SU-DHL-6 (cell line): ENCODE results near the gene ZMAT2.
"Not testable (repeated sequence)": the region's sequence is repeated elsewhere in the genome, so short reads cannot be mapped to it uniquely, and the experiment has no call there.

Source experiments
- H2AFZ ChIP-seq: fragments of 200-600 bp; sonication (generic); 2 replicates; pipeline ENCODE4 v1.6.1; 2014; ENCODE audit warnings: low read depth, mild to moderate bottlenecking, moderate library complexity, mixed read lengths, antibody characterized with exemption, low read length; ENCODE audit not compliant: severe bottlenecking
- H3F3A ChIP-seq: fragments of 200-600 bp; shearing (Covaris generic); 2 replicates; pipeline ENCODE4 v1.6.0; 2016; ENCODE audit warnings: antibody characterized with exemption, mild to moderate bottlenecking; ENCODE audit not compliant: insufficient read depth
- H3K27ac ChIP-seq: fragments of 200-600 bp; sonication (generic); 2 replicates; pipeline ENCODE4 v1.5.1; 2016; ENCODE audit warnings: low read depth, mild to moderate bottlenecking, low read length, moderate library complexity, mixed read lengths
- H3K27me3 ChIP-seq: fragments of 200-600 bp; sonication (generic), shearing (Covaris generic); 2 replicates; pipeline ENCODE4 v1.6.0; 2014; ENCODE audit warnings: mild to moderate bottlenecking, low read length
- H3K36me3 ChIP-seq: fragments of 200-600 bp; sonication (generic); 2 replicates; pipeline ENCODE4 v1.6.1; 2014; ENCODE audit warnings: mild to moderate bottlenecking, low read length, mixed read lengths
- H3K4me2 ChIP-seq: fragments of 300-600, 200-600 bp; shearing (Covaris generic), sonication (generic); 2 replicates; pipeline ENCODE4 v1.6.0; 2014; ENCODE audit warnings: low read length, low read depth, mild to moderate bottlenecking; ENCODE audit not compliant: poor library complexity, severe bottlenecking
- H3K4me3 ChIP-seq: fragments of 200-600 bp; sonication (generic); 2 replicates; pipeline ENCODE4 v1.5.1; 2014; ENCODE audit warnings: antibody characterized with exemption, low read length, mild to moderate bottlenecking, mixed read lengths; ENCODE audit not compliant: insufficient read depth, poor library complexity, severe bottlenecking
- H3K79me2 ChIP-seq: fragments of 200-600 bp; sonication (generic); 2 replicates; pipeline ENCODE4 v1.6.1; 2014; ENCODE audit warnings: mild to moderate bottlenecking, low read length, moderate library complexity; ENCODE audit not compliant: insufficient read depth
- H3K9ac ChIP-seq: fragments of 200-600 bp; sonication (generic); 2 replicates; pipeline ENCODE4 v1.7.0; 2014; ENCODE audit warnings: mild to moderate bottlenecking, low read length
- H3K9me2 ChIP-seq: fragments of 200-600 bp; sonication (generic); replicated peaks from 2 replicates; pipeline ENCODE4 v1.6.1; 2014; ENCODE audit warnings: low read length; ENCODE audit not compliant: insufficient read depth
- H3K9me3 ChIP-seq: fragments of 200-600 bp; sonication (generic); 2 replicates; pipeline ENCODE4 v1.6.1; 2014; ENCODE audit warnings: low read length, mixed read lengths; ENCODE audit not compliant: insufficient read depth
- H4K20me1 ChIP-seq: fragments of 200-600 bp; sonication (generic); 2 replicates; pipeline ENCODE4 v1.6.1; 2014; ENCODE audit warnings: low read depth, mild to moderate bottlenecking, antibody characterized with exemption, low read length, moderate library complexity, mixed read lengths
- EZH2phosphoT487 ChIP-seq: fragments of 200-600 bp; sonication (generic), shearing (Covaris generic); conservative IDR thresholded peaks from 2 replicates; pipeline ENCODE4 v1.6.1; 2018; ENCODE audit warnings: mild to moderate bottlenecking, antibody characterized with exemption, low read length, moderate library complexity, mixed read lengths
- TF ChIP-seq, protein P1 (sequence below): fragments of 200-600 bp; sonication (generic); IDR thresholded peaks from one replicate; pipeline ENCODE4 v1.5.1; 2017; ENCODE audit warnings: antibody characterized with exemption, mild to moderate bottlenecking, low read length, moderate library complexity; ENCODE audit not compliant: insufficient read depth, poor library complexity, severe bottlenecking

The ZMAT2 gene

DNA sequence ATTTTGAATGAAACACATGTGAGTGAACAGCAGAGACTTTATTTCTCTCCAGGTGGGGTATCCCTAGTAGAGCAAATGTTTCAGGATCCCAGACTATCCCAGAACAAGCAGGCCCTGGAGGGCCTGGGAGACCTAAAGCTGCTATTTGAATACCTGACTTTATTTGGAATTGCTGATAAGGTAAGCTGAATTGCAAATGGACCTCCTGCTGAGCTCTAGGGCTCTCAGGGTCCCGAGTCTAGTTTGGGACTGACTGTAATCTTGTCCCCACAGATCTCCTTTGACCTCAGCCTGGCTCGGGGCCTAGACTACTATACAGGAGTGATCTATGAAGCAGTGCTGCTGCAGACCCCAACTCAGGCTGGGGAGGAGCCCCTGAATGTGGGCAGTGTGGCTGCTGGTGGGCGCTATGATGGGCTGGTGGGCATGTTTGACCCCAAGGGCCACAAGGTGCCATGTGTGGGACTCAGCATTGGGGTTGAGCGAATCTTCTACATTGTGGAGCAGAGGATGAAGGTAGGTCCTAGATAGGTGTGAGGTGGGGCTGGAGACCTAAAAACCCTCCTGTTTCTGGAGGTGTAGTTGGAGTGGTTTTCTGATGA lies 3.3 kb upstream of the ZMAT2 start:
- no peak overlapping the region for H3K4me2 ChIP-seq
- TF ChIP-seq, protein P1, sequence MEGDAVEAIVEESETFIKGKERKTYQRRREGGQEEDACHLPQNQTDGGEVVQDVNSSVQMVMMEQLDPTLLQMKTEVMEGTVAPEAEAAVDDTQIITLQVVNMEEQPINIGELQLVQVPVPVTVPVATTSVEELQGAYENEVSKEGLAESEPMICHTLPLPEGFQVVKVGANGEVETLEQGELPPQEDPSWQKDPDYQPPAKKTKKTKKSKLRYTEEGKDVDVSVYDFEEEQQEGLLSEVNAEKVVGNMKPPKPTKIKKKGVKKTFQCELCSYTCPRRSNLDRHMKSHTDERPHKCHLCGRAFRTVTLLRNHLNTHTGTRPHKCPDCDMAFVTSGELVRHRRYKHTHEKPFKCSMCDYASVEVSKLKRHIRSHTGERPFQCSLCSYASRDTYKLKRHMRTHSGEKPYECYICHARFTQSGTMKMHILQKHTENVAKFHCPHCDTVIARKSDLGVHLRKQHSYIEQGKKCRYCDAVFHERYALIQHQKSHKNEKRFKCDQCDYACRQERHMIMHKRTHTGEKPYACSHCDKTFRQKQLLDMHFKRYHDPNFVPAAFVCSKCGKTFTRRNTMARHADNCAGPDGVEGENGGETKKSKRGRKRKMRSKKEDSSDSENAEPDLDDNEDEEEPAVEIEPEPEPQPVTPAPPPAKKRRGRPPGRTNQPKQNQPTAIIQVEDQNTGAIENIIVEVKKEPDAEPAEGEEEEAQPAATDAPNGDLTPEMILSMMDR = no peak
- no peaks in the 10 kb centered on the region for H3K27me3 ChIP-seq
- H3K4me3 ChIP-seq = no peak overlapping the region
- peaks cover 36% of the 10 kb centered on the region for H3K79me2 ChIP-seq
- peaks cover 4% of the 10 kb centered on the region; the same call in 1 of the 2 replicates for H3F3A ChIP-seq
- H2AFZ ChIP-seq = no peak overlapping the region
- H3K27ac ChIP-seq = no peak overlapping the region
- no peaks in the 10 kb centered on the region for H3K9me3 ChIP-seq
- no peaks in the 10 kb centered on the region for H4K20me1 ChIP-seq
- H3K9ac ChIP-seq = no peak overlapping the region
- no peaks in the 10 kb centered on the region for H3K9me2 ChIP-seq
- H3K36me3 ChIP-seq = peaks cover 6% of the 10 kb centered on the region; the same call in 1 of the 2 replicates

GRCh38 chr5:140707812-140708211 lies 7.6 kb downstream of the ZMAT2 start:
- Histone ChIP-seq H3K36me3 (peaks cover 21% of the 10 kb centered on the region; the same call in 1 of the 2 replicates), H3K9me2 (no peaks in the 10 kb centered on the region), H3K27ac (no peak overlapping the region), H3K9ac (no peak overlapping the region), H3K4me2 (no peak overlapping the region), H3K4me3 (no peak overlapping the region), H3K27me3 (no peaks in the 10 kb centered on the region), H2AFZ (no peak overlapping the region), H3F3A (0 out of 2 replicates have a peak, but pooled peaks cover 7% of the 10 kb centered on the region), H3K9me3 (no peaks in the 10 kb centered on the region), H3K79me2 (no peaks in the 10 kb centered on the region), H4K20me1 (no peaks in the 10 kb centered on the region)
- TF ChIP-seq, protein P1 = no peak
- no peak for TF ChIP-seq EZH2phosphoT487

DNA sequence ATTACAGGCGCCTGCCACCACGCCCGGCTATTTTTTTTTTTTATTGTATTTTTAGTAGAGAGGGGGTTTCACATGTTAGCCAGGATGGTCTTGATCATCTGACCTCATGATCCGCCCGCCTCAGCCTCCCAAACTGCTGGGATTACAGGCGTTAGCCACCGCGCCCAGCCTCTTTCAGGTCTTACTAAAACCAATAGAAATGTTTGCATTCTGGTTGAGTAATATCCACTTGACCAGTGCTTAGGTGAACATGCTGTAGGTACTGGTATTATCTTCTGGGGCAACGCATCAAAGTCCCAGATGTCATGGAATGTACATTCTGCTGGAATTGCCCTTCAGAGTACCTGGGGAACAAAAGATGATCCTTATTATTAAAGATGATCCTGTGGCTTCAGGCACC lies 8.5 kb downstream of the ZMAT2 start:
- H3K27me3 ChIP-seq, H4K20me1 ChIP-seq, H3K9me3 ChIP-seq, H2AFZ ChIP-seq, H3K9ac ChIP-seq, H3K79me2 ChIP-seq, H3K27ac ChIP-seq, H3K4me2 ChIP-seq, H3K9me2 ChIP-seq, H3F3A ChIP-seq, H3K4me3 ChIP-seq: not testable (repeated sequence)
- H3K36me3 ChIP-seq = peaks cover 15% of the 10 kb centered on the region; the same call in 1 of the 2 replicates

DNA sequence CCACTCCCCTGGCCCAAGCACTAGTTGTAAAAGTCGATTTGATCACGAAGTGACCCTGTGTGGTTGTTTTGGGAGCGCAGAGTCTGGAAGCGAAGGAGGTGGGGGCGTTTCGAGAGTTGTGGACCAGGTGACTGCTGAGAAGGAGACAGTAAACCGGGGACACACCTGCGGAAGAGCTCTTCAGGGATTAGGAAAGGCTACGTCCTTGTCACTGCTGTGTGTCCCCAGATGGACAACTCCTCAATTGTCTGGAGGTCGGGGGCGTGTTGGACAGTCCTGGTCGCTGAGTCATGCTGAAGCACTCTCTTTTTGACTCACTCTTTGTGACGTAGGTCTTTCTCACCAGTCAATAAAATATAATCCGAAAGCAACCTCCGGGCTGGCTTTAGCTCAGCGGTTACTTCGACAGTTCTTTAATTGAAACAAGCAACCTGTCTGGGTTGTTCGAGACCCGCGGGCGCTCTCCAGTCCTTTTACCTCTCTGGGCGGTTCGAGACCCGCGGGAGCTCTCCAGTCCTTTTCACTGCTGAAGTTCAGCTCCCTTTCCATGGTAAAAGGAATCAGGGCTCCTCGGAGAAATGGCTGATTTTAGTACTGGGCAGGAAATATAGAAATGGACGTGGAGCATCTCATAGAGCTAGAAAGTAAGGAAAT lies 10.8 kb downstream of the ZMAT2 start:
- Histone ChIP-seq H3K4me2 (no peak overlapping the region), H3K9me3 (no peaks in the 10 kb centered on the region), H3K79me2 (no peaks in the 10 kb centered on the region), H3K9me2 (no peaks in the 10 kb centered on the region), H3K27me3 (no peaks in the 10 kb centered on the region), H3F3A (0 out of 2 replicates have a peak, but pooled peaks cover 7% of the 10 kb centered on the region), H4K20me1 (no peaks in the 10 kb centered on the region), H3K27ac (no peak overlapping the region), H3K4me3 (no peak overlapping the region), H2AFZ (no peak overlapping the region), H3K9ac (no peak overlapping the region), H3K36me3 (no peaks in the 10 kb centered on the region; the same call in 1 of the 2 replicates)
- no peak for TF ChIP-seq EZH2phosphoT487
- TF ChIP-seq, protein P1 = no peak
